ENCODE data around the gene CRABP2.

CRABP2 gene

GRCh38 chr1:156747742-156748669 lies 42.6 kb upstream of the CRABP2 start:
- Histone ChIP-seq H3K4me3 (ENCODE audit: low read length) (peak overlapping the region; percentile 97), H3K9me2 (replicated peaks; ENCODE audit: control insufficient read depth, low read length) (no peaks in the 10 kb centered on the region), H3K36me3 (ENCODE audit: control insufficient read depth, low read length) (peaks cover 74% of the 10 kb centered on the region), H3K27me3 (ENCODE audit: control insufficient read depth, low read length) (no peaks in the 10 kb centered on the region), H3K4me2 (ENCODE audit: low read length) (peak overlapping the region; percentile 88), H3K9me3 (ENCODE audit: control insufficient read depth, insufficient read depth, low read length) (no peaks in the 10 kb centered on the region), H3K27ac (ENCODE audit: low read depth, low read length) (peak overlapping the region; percentile 79), H3K79me2 (ENCODE audit: control insufficient read depth, low read length) (peaks cover 82% of the 10 kb centered on the region), H4K20me1 (ENCODE audit: control insufficient read depth, insufficient read depth, low read depth, low read length) (peaks cover 20% of the 10 kb centered on the region; the same call in 1 of the 2 replicates), H3F3A (ENCODE audit: control insufficient read depth, insufficient read depth) (peaks cover 14% of the 10 kb centered on the region), H3K4me1 (ENCODE audit: control insufficient read depth, low read length) (peaks cover 52% of the 10 kb centered on the region)
- TF ChIP-seq EZH2phosphoT487 (IDR thresholded peaks at IDR 0.05; ENCODE audit: borderline replicate concordance, low read length) (no peak), CTCF (IDR thresholded peaks at IDR 0.05; ENCODE audit: low read depth, low read length, poor library complexity, severe bottlenecking) (peak; percentile 25)

GRCh38 chr1:156746728-156747631 lies 41.6 kb upstream of the CRABP2 start:
- H3K9me3 ChIP-seq (ENCODE audit: control insufficient read depth, insufficient read depth, low read length) = no peaks in the 10 kb centered on the region
- peaks cover 24% of the 10 kb centered on the region for H3F3A ChIP-seq (ENCODE audit: control insufficient read depth, insufficient read depth)
- peaks cover 81% of the 10 kb centered on the region for H3K36me3 ChIP-seq (ENCODE audit: control insufficient read depth, low read length)
- H3K79me2 ChIP-seq (ENCODE audit: control insufficient read depth, low read length) = peaks cover 72% of the 10 kb centered on the region
- H4K20me1 ChIP-seq (ENCODE audit: control insufficient read depth, insufficient read depth, low read depth, low read length) = peaks cover 20% of the 10 kb centered on the region; the same call in 1 of the 2 replicates
- H3K27ac ChIP-seq (ENCODE audit: low read depth, low read length) = peak overlapping the region; percentile 79
- no peaks in the 10 kb centered on the region for H3K27me3 ChIP-seq (ENCODE audit: control insufficient read depth, low read length)
- H3K4me3 ChIP-seq (ENCODE audit: low read length) = peak overlapping the region; percentile 97
- TF ChIP-seq EZH2phosphoT487 (IDR thresholded peaks at IDR 0.05; ENCODE audit: borderline replicate concordance, low read length) = no peak
- TF ChIP-seq CTCF (IDR thresholded peaks at IDR 0.05; ENCODE audit: low read depth, low read length, poor library complexity, severe bottlenecking) = peak; percentile 67
- peak overlapping the region; percentile 88 for H3K4me2 ChIP-seq (ENCODE audit: low read length)
- H3K9me2 ChIP-seq (replicated peaks; ENCODE audit: control insufficient read depth, low read length) = no peaks in the 10 kb centered on the region
- peaks cover 49% of the 10 kb centered on the region for H3K4me1 ChIP-seq (ENCODE audit: control insufficient read depth, low read length)

GRCh38 chr1:156746406-156746727 lies 41.0 kb upstream of the CRABP2 start:
- Histone ChIP-seq H3K4me3 (ENCODE audit: low read length) (no peak overlapping the region), H3K36me3 (ENCODE audit: control insufficient read depth, low read length) (peaks cover 86% of the 10 kb centered on the region)

More at GRCh38 chr1:156746406-156746727, 41.0 kb upstream of the CRABP2 start:
- TF ChIP-seq CTCF (IDR thresholded peaks at IDR 0.05; ENCODE audit: low read depth, low read length, poor library complexity, severe bottlenecking) (no peak), EZH2phosphoT487 (IDR thresholded peaks at IDR 0.05; ENCODE audit: borderline replicate concordance, low read length) (no peak)
- Histone ChIP-seq H4K20me1 (ENCODE audit: control insufficient read depth, insufficient read depth, low read depth, low read length) (peaks cover 20% of the 10 kb centered on the region; the same call in 1 of the 2 replicates), H3K27ac (ENCODE audit: low read depth, low read length) (no peak overlapping the region; the same call in 1 of the 2 replicates), H3K79me2 (ENCODE audit: control insufficient read depth, low read length) (peaks cover 68% of the 10 kb centered on the region), H3K4me1 (ENCODE audit: control insufficient read depth, low read length) (peaks cover 55% of the 10 kb centered on the region), H3F3A (ENCODE audit: control insufficient read depth, insufficient read depth) (peaks cover 30% of the 10 kb centered on the region), H3K4me2 (ENCODE audit: low read length) (peak overlapping the region; percentile 62), H3K9me3 (ENCODE audit: control insufficient read depth, insufficient read depth, low read length) (no peaks in the 10 kb centered on the region), H3K27me3 (ENCODE audit: control insufficient read depth, low read length) (no peaks in the 10 kb centered on the region), H3K9me2 (replicated peaks; ENCODE audit: control insufficient read depth, low read length) (no peaks in the 10 kb centered on the region)

Measured in DOHH2 (cell line).